Subcutaneous adipose tissue (tissue), 4 donors: Measurements from ENCODE around the gene ZNF667. TPM values are rescaled to one million over a fixed set of nuclear protein-coding genes. Genes with fewer than 3 reads are reported as not detected.

Source experiments
- CTCF ChIP-seq: fragments of 450-650 bp; IDR thresholded peaks from one replicate; pipeline ENCODE4 v1.5.1; 2016; ENCODE audit warnings: low read depth, mild to moderate bottlenecking, control low read depth, antibody characterized with exemption, moderate library complexity
- total RNA-seq, 4 donors: library from RNA; depleted of rRNA; stranded (reverse); fragments of >200 nt; gene quantifications; one replicate each; pipeline ENCODE4 v1.1.0, GENCODE V29; 2016

ZNF667 gene
- total RNA-seq, 4 donors from 2014 or later: 2.9 to 7.9 (median 3.7) TPM

DNA sequence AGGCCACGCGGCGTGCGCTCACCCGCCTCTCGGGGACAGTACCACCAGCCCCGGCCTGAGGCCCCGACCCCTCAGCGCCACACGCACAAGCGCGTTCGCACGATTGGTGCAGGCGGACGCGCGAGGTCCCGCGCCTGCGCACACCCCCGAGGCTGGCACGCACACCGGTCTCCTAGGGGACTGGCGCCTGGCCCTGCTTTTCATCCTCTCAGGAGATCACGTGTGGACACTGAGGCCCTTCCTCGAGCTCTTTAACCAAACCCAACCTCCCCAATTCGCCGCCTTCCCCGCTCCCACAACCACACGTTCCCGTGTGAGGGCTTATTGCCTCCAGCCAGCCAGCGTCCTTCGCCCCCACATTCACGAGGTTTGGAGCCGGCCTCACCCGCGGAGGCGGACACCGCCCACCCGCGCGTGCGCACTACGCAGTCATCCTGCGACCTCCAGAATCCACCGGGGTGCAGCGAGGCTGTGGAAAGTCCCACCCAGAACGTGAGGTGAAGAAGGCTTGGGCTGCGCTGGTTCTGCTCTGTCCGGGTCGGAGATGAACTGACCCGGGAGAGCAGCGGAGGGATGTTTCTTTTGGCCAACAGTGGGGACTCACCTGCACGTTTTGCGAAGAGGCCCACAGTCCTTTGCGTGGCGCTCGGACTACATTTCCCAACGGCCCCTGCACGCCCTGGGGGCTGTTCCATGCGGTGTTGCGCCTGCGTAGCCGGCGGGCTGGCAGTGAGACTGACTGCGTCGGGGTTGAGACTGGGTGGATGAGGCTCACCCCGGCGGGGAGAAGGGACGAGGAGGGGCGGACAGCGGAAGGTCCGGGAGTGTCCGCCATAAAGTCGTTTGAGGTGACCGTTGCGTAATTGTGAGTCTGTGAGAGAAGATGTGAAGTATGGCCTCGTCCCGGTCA is 539 bp upstream of the ZNF667 start:
- no peak for TF ChIP-seq CTCF

DNA sequence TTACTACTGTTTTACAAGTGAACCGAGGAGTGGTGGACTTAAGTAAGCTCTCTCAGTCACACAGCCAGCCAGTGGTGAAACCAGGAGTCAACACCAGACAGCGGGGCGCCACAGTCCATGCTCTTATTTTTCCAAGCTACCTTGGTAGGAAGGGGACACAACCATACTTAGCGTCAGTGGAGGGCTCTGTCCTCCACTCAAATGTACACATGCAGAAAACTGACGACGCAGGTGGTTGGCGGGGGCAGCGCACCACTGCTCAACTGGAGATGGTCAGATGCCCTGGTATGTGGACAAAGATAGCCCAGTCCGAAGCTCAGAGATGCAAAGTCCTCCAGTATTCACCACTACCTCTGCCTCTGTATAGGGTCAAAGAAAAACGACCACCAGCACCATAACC is 1.1 kb downstream of the ZNF667 start:
- no peak for TF ChIP-seq CTCF

- no peak for TF ChIP-seq CTCF
Measured at GRCh38 chr19:56474308-56474707, 2.8 kb downstream of the ZNF667 start.

- TF ChIP-seq CTCF: no peak
Measured at GRCh38 chr19:56441206-56441792, 35.8 kb downstream of the ZNF667 start.

DNA sequence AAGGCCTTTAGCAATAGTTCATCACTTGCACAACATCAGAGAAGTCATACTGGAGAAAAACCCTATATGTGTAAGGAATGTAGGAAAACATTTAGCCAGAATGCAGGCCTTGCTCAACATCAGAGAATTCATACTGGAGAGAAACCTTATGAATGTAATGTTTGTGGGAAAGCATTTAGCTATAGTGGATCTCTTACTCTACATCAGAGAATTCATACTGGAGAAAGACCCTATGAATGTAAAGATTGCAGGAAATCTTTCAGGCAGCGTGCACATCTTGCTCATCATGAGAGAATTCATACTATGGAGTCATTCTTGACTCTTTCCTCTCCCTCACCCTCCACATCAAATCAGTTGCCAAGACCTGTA is 53.2 kb downstream of the ZNF667 start:
- TF ChIP-seq CTCF: no peak

GRCh38 chr19:56423276-56423984 is 53.7 kb downstream of the ZNF667 start:
- no peak for TF ChIP-seq CTCF

GRCh38 chr19:56405062-56405461 is 72.1 kb downstream of the ZNF667 start:
- no peak for TF ChIP-seq CTCF
